GM18499 (cell line): ENCODE data around the gene GPR63.

Experiments used
- ATAC-seq: cut with Tn5 transposase; IDR thresholded peaks from one replicate; pipeline ENCODE4 v1.9.1; 2021; ENCODE audit warnings: moderate number of reproducible peaks; ENCODE audit not compliant: insufficient read depth, unreplicated experiment

Gene GPR63

DNA sequence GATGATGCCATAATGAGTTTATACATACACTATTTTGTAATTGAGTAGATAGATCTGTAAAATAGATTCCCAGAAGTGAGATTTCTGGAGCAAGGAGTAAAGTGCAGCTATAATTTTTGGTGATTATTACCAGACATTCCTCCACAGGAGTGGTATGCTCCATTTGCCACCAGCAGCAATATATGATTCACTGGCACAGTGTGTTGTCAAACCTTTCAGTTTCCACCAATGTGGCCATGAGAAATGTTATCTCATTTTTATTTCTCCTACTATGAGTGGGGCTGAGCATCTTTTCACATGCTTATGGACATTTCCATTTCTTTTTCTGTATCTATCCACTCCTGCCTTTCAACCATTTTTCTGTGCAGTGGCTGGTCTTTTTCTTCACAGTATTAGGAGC is 70.5 kb downstream of the GPR63 start:
- ATAC-seq: no peak

DNA sequence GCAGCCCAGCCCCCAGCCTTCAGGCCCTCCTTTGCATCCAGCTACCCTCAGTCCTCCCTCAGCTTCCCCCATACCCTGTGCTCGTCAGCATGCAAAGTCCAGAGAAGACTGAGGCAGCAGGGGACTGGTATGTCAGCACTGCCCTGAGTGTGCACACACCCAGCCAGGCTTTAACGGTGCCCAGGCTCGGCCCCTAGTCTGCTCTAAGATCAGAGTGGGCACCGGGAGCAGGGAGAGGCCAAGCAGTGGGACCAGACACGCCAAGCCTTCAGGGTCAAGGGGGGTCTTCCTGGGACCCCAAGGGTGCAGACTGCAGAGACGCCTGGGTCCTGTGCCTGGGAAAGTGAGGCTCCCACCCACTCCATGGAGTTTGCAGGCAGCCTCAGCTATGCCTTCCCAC is 74.7 kb downstream of the GPR63 start:
- ATAC-seq: no peak

DNA sequence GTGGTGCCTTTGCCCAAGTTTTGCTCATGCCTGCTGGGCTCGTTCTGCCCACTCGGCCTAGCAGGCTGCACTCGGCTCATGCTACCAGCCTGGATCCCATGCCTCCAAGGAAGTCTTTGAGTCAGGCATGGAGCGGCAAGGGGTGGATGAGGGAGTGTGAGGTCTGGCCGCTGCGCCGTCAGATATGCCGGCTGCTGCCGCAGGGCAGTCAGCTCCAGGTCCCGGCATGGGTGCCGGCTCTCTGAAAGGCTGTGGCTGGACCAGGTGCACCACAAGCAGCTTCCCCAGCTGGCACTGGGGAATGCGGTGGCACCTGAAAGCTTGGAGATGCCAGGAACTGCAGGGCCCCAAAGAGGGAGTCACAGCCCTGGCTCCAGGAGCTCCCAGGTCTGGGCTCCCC is 75.5 kb downstream of the GPR63 start:
- no peak for ATAC-seq

DNA sequence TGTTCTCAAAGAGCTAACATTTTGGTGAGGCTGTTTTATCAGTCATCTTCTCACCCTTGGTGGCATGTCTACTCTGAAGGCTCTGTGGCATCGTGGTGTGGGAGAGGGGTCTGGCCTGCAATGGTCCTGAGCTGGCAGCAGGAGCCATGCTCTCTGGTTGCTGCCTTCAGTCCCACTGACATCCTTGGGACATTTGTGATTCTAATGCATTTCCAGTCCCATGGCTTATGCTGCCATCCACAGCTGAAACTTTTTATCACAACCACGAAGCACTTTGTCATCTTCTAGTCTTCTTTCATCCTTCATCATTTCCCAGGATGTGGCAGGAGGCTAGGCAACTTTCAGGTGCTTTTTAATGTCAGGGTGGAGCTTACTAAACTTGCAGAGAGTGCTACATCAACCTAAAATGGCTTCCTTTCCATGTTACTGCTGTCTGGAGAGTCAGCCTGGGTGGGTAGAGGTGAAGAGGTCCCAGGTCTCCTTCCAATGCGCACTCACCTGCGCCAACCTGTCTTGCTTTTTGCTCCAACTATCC is 77.1 kb downstream of the GPR63 start:
- no peak for ATAC-seq

DNA sequence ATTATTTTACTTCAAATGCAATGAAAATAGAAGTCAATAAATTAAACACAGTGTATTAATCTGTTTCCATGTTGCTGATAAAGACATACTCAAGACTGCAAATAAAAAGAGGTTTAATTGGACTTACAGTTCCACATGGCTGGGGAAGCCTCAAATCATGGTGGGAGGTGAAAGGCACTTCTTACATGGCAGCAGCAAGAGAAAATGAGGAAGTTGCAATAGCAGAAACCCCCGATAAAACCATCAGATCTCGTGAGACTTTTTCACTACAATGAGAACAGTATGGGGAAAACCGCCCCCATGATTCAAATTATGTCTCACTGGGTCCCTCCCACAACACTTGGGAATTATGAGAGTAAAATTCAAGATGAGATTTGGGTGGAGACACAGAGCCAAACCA is 82.2 kb downstream of the GPR63 start:
- ATAC-seq: no peak

DNA sequence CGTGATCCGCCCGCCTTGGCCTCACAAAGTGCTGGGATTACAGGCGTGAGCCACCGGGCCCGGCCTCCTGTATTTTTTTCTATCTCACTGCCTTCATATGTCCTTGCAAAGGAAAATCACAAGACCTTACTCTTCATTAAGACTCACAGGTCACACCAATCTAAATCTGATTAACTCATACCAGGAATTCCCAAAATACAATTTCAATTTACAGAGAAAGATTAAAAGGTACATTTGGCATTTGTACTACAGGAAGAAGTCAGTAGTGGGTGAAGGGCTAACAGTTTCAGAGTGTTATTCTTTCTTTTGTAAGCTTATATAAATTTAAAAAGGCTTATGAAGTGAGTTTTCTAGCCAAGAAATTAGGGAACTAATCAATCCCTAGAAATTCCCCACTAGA is 87.4 kb downstream of the GPR63 start:
- no peak for ATAC-seq
